Renal cortical epithelial cell (primary cell): Measurements from ENCODE around the gene TMEM205. TPM values are rescaled to one million over a fixed set of nuclear protein-coding genes. Genes with fewer than 3 reads are reported as not detected.
A peak's percentile ranks its signal among the peaks of the same experiment; 100 is the strongest.
"Not testable (repeated sequence)": the region's sequence is repeated elsewhere in the genome, so short reads cannot be mapped to it uniquely, and the experiment has no call there.

Source experiments
- DNase-seq: peaks from one replicate; pipeline ENCODE4 v3.0.0-alpha.2; 2011; ENCODE audit warnings: low read depth
- total RNA-seq: library from RNA; depleted of rRNA; stranded (reverse); fragments of >200 nt; gene quantifications from 2 replicates; pipeline ENCODE4 v1.2.3, GENCODE V29; 2014

Gene TMEM205
- total RNA-seq, 1 donor from 2014 or later: 203 TPM

DNA sequence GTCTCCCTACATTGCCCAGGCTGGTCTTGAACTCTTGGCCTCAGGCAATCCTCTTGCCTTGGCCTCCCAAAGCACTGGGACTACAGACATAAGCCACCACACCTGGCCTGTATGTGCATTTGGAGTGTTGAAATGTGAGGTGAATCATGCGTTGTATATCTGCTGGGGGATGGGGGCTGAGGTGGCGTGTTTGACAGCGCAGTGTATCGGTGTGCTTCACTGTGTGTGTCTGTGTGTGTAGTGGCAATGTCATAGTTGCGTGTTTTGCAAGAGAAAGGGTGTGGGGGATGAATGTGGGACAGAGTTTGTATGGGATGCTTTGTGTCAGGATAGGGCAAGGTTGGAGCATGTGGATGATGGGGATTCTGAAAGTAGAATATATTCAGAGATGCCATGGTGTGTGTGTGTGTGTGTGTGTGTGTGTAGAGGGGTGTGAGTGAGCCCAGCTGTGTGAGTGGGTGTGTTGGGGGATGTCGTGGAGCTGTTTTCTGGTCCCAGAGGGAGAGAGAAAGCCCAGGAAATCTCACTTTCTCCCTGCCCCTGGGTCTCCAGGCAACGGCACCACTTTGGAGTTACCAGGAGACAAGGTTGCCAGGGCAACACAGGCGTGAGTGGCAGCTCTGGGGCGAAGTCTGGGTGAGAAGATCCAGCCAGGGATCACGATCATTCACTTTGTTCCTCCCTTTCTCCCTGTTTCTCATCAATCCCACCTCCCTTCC is 27.3 kb upstream of the TMEM205 start:
- DNase-seq: no peak

DNA sequence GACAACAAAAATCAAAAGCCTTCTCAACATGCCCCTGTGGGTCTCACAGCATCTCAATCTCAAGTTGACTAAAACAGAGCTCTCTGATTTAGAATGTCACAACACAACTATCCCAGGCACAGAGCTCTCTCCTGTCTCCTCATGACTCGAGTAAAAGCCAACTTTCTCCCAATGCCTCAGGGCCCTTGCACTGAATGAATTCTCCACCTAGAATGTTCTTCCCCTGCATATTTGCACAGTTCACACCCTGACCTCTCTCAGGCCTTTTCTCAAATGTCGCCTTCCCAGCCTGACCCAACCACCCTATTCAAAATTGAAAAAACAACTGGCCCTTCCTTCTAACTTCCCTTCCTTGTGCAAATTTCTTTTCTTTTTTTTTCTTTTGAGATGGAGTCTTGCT is 24.7 kb upstream of the TMEM205 start:
- DNase-seq: no peak

DNA sequence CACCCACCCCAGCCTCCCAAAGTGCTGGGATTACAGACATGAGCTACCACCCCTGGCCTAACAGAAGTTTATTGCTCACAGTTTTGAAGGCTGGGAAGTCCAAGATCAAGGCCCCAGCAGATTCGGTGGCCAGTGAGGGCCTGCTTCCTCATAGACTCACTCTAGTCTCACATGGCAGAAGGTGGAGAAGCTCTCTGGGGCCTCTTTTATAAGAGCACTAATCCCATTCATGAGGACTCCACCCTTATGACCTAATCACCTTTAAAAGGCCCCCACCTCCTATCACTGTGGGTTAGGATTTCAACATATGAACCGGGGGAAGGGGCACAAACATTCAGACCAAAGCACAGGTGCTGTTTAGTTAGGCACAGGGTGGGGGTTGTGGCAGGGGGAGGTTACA is 21.5 kb upstream of the TMEM205 start:
- DNase-seq: no peak

DNA sequence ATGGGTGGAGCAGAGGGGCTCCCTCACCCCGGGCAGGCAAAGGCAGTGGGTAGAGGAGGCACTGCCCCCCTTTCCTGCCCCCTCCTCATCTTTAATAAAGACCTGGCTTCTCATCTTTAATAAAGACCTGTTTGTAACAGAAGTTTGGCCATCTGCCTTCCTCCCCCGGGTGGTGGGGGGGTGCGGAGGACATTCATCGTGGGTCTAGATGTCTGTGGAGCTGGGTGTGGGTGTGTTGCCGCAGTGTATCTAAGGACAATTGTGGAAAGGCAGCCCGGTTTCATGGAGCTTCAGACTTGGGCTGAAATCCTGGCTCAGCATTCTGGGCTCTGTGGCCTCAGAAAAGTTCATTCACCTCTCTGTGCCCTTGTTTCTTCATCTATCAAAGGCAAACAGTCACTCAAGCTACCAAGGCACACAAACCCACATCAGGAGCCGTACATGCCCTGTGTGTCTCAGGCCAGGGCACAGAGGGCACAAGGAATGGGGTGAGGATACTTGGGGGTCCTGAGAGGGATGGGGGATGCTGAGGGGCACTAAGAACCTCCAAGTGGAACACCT is 19.6 kb upstream of the TMEM205 start:
- DNase-seq: no peak

DNA sequence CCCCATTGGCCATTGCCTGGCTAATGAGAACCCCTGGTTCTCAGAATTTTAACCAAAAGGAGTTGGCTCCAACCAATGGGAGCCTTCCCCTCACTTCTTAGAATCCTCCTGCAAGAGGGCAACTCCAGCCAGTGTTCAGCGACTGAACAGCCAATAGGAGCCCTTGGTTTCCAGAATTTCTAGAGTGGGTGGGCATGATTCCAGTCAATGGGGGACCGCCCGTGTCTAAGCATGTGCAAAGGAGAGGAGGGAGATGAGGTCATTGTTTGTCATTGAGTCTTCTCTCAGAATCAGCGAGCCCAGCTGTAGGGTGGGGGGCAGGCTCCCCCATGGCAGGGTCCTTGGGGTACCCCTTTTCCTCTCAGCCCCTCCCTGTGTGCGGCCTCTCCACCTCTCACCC is 18.9 kb upstream of the TMEM205 start:
- no peak for DNase-seq

DNA sequence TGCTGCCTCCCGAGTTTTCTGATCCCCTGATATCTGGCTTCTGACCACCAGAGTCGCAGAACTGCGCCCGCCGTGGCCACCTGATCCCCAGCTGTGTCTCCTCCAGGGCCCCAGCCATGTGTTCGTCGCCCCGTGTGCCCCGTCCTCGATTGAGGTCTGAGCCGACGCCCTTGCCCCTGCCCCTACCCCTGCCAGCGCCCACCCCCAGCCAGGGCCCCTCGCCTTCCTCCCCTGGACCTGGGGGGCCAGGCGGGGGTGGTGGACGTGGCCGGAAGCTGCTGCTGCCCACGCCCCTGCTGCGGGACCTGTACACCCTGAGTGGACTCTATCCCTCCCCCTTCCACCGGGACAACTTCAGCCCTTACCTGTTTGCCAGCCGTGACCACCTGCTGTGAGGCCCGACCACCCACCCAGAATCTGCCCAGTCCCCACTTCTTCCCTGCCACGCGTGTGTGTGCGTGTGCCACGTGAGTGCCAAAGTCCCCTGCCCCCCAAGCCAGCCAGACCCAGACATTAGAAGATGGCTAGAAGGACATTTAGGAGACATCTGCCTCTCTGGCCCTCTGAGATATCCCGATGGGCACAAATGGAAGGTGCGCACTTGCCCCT is 18.3 kb upstream of the TMEM205 start:
- DNase-seq: no peak

DNA sequence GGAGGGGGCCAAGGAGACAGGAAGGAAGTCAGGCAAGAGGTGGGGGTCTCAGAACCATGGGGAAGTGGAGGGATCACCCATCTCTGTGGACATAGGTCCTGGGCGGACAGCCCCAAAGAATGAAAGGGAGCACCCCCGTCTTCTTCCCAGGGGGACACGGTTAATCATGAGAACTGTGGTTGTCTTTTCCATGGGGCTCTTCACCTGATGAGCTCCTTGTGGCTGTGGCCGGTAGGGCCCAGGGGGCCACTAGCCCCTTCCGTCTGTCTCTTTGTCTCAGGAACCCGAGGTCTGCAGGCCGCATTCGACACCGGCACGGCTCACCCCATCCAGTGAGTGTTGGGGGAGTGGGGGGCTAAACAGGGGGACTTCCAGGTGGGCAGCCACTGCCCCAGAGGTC is 17.8 kb upstream of the TMEM205 start:
- DNase-seq: no peak

DNA sequence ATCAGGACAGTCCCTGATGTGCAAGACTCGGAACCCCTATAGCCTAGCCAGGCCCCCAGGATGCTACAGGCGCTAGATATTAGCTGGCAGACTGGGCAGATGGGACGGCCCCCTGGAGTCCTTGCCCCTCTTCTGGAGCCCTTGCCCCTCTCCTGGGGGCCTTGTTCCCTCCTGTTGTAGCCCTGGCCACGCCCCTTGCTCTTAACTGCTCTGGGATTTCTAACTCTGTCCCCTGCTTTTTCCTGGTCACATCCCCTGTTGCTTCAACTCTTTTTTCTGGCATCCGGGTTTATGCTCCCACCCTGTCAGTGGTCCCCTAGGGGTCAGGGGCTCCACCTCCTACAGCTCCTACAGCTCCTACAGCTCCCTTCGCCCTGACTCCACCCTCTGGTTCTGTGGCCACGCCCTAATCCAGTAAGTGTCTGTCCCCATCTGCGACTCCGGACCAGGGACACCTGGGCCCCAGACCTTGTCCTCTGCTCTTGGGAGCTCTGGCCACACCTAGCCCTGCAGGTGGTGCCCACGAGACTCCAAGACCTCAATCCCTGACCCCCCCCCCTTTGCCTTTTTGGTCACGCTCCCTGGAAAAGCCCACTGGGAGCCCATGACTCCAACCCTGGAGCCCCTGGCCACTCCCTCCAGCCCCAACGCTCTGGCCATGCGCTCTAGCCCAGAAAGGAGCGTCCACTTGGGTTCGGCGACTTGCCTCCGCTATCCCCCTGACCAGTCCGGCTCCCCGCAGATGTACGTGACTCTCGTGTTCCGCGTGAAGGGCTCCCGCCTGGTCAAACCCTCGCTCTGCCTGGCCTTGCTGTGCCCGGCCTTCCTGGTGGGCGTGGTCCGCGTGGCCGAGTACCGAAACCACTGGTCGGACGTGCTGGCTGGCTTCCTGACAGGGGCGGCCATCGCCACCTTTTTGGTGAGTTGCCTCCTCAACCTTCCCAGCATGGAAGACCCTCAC is 16.0 kb upstream of the TMEM205 start:
- DNase-seq: no peak

DNA sequence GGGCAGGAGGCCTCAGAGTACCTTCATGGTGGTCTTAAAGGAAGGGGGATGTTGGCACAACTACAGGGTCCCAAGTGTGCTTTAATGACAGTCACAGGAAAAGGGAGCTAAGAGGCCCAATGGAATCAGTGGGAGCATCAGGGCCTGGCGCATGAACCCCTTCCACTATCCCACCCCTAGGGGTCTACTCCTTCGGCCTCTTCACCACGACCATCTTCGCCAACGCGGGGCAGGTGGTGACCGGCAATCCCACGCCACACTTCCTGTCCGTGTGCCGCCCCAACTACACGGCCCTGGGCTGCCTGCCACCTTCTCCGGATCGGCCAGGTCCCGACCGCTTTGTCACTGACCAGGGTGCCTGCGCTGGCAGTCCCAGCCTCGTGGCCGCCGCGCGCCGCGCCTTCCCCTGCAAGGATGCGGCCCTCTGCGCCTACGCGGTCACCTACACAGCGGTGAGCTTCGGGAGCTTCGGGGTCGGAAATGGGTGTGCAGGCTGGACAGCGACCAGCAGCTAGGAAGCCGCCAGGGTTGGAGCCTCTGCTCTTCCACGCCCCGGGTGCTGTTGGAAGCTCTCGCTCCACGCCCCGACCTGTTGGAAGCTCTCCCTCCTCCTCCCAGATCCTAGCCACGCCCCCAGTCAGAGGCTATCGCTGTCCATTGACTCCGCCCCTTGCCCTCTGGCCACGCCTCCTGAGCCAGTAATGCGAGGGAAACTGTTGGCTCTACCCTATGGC is 15.1 kb upstream of the TMEM205 start:
- peak; percentile 34 for DNase-seq

DNA sequence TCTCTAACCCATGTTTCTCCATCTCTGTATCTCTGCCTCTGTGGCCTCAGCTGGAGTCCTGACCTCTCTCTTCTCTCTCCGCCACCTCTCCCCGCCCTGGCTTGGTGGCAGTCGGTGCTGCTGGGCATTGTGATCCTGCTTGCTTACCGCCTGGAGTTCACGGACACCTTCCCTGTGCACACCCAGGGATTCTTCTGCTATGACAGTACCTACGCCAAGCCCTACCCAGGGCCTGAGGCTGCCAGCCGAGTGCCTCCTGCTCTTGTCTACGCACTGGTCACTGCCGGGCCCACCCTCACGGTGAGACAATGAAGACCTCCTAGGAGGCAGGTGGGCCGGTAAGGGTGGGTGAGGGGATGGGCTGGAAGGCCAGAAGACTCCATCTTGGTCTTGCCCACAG is 13.4 kb upstream of the TMEM205 start:
- no peak for DNase-seq

DNA sequence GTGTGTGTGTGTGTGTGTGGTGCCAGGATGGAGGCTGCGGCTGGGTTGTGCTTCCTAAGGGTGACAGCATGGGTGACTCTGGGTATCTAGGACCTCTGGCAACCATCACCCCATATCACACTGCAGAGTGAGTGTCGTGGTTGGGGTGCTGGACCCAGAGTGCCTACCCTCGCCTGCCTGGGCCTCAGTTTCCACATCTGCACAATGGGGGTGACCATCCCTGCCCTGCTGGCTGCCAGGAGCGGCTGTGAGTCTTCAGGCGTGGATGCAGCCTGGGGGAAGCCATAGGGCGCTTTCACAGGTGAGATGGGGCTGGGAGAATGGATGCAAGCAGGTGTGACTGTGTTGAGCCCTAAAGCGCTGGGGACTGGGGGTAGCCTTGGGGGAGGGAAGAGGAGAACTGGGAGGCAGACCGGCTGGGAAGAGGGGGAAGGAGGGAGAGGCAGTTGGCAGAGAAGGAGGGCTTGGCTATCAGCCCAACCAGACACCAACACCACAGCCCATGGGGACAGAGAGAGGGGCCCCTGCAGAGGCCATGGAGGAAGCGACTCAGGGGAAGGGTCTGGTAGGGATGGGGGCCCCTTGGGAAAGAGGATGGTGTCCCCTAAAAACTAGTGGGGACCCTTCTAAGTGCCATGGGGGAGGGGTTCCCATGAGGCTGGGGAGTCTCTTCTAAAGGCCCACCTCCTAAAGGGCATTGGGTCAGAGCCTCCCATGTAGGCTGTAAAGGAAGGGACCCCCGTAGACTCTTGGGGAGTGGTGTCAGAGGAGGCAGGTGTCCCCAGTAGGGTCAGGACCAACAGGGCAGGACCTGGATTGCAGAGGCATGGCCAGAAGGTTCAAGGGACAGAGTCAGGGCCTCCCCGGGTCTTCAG is 10.8 kb upstream of the TMEM205 start:
- no peak for DNase-seq

DNA sequence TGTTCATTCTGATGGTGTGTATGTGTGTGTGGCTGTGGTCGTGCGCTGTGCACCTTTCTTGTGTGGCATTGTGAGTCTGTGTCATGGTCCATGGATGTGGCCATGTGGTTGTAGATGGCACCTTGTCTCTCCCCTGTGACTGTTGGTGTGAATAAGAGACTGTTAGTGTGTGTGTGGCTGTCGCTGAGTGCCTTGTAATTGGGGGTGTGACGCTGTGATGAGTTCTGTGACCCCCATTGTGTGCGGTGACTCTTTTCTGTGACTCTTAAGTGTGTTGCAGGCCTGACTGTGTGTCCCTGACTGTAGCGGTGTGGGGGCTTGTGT is 10.0 kb upstream of the TMEM205 start:
- no peak for DNase-seq

DNA sequence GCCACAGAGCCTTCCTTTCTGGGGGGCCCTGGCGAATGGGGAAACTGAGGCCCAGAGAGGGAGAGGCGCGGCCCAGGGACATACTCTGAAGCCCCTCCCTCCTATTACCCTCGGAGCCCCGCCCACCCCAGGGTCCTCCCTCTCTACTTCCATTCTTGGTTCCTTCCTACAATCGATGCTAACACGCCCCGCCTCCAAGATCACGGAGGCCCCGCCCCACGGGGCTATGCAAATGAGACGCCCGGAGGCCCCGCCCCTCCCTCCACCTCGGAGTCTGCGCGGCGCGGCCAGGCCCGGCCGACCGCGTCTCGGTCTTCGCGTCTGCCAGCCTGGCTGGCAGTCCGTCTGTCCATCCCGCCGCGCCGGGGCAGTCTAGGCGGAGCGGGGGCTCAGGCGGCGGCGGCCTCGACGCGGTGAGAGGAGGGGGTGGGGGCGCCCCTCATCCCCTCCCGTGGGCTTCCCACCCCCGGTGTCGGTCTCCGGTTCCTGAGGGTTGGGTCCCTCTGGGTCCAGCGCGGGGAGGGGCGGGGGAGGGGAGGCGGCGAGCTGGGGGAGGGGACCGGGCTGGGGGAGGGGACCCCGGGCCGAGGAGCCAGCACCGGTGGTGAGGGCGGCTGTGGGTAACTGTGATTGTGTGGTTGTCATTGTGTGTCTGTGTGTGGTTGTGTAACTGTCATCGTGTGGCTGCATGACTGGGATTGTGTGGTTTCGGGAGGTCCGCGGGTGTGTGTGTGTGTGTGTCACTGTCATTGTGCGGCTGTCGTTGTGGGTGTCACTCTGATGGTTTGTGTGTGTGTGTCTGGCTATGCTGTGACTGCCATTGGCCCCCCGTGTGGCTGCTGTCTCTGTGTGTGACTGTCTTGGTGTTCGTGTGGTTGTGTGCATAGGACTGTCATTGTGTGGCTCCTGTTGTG is 9.3 kb upstream of the TMEM205 start, which contains the start of gene PLPPR2:
PLPPR2 (plus strand) TSS at position 273 of the 914 bp plus-strand sequence. CDS start 2,242 bp downstream, outside the sequence.
- peak; percentile 63 for DNase-seq

DNA sequence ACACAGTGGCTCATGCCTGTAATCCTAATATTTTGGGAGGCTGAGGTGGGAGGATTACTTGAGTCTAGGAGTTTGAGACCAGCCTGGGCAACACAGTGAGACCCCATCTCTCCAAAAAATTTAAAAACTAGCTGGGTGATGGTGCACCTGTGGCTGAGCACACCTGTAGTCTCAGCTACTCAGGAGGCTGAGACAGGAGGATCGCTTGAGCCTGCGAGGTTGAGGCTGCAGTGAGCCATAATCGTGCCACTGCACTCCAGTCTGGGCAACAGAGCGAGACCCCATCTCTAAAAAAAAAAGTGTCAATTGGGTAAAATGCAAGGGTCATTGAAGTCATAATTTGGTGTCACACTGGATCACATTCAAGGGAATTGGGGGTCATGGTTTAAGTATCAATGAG is 8.0 kb upstream of the TMEM205 start:
- not testable (repeated sequence) for DNase-seq

DNA sequence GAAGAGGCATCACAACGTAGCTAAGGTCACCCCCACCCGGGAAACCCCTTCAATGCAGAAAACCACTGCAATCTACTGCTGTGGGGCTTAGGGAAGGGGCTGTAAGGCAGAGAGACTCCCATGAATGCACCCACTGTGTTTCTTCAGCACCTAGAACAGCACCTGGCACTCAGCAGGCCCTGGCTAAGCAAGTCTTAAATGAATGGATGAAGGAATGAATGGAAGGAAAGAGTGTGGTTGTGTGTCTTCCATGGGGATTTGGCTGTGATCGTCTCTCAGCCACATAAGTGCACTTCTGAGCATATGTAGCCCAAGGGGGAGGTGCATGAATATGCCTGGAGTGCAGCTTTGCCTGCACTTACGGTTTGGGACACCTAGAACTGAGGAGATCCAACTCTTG is 3.1 kb upstream of the TMEM205 start:
- no peak for DNase-seq

DNA sequence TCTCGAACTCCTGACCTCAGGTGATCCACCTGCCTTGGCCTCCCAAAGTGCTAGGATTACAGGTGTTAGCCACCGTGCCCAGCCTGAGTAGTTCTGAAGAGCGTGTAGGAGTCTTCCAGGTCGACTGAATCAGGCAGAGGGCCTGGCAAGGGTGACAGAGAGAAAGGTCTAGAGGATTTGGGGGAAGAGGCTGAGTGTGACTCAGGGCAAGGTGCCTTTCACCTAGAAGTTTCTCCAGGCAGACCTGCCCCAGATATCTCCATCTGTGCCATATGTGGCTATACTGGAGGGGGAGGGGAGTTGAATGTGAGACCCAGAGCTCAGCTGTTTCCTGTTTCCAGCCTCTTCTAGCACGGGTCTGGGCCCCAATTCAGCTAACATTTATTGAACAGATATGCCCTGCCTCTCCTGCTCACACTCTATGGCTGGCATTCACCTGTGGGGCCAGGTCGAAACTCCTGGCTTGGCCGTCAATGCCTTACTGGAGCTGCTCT is 1.5 kb upstream of the TMEM205 start:
- no peak for DNase-seq

DNA sequence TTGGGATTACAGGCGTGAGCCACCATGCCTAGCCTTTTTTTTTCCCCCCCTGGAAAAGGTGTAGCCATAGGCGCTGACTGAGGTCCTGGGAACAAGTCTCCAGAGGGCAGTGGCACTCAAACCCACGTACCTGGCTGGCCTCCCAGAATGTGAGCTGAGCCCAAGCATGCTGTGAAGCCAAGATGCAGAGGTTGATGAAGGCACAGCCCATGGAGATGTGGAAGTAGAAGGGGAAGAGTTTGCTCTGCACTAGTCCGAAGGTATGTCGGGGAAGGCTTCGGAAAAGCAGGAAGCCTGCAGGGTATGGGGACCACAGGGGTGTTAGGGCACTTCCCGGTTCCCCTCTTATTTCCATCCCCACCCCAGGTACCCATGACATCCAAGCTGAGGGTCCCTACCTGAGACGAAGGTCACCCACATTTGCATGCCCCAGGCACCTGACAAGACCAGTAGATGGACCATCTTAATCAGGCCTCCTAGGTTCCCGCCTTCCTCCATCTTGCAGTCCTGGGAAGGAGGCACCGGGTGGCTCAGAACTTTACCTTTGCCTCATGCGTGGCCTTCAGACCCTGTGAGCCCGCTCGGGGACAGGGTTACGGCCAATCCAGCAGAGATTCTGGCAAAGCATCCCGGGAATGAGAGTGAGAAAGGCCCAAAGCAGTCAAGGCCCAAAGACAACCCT is 805 bp downstream of the TMEM205 start:
- DNase-seq: peak; percentile 61

DNA sequence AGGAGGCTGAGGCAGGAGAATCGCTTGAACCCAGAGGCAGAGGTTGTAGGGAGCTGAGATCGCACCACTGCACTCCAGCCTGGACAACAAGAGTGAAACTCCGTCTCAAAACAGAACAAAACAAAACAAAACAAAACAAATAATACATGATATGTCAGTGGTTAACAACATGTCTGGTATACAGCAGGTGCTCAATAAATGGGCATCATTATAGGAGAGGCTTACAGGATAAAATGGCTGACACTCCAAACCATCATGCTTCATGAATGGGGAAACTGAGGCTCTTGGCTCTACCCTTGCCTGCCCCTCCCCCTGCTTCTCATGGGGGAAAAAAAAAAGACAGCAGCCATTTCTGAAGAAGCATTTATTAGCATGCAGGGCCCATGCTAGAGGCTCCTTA is 3.6 kb downstream of the TMEM205 start:
- no peak for DNase-seq

DNA sequence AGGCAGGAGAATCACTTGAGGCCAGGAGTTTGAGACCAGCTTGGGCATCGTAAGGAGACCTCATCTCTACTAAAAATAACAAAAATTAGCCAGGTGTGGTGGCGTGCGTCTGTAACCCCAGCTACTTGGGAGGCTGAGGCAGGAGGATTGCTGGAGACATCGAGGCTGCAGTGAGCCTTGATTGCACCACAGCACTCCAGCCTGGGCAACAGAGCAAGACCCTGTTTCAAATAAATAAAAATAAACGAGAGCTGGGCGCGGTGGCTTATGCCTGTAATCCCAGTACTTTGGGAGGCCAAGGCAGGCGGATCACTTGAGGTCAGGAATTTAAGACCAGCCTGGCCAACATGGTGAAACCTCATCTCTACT is 6.0 kb downstream of the TMEM205 start:
- not testable (repeated sequence) for DNase-seq
